Esophagus mucosa (tissue), 1 donor: Measurements from ENCODE around the gene ERMARD. TPM values are rescaled to one million over a fixed set of nuclear protein-coding genes. Genes with fewer than 3 reads are reported as not detected.
"Not testable (repeated sequence)": the region's sequence is repeated elsewhere in the genome, so short reads cannot be mapped to it uniquely, and the experiment has no call there.

ENCODE experiments used
- ATAC-seq: fragments of 200-7000 bp; cut with Tn5 transposase; one replicate; pipeline ENCODE4 v1.9.1; 2020
- total RNA-seq: library from RNA; stranded (reverse); gene quantifications from one replicate; pipeline ENCODE4 v1.2.4, GENCODE V29; 2023
- donor health status: DM: yes; HTN: yes; CAD: no.

Gene ERMARD
- total RNA-seq, 1 donor from 2014 or later, result 19.6 TPM

- no peak for ATAC-seq
Measured at GRCh38 chr6:169738204-169738975, 13.0 kb upstream of the ERMARD start.

- ATAC-seq, result no peak
Measured at GRCh38 chr6:169738976-169739529, 12.4 kb upstream of the ERMARD start.

GRCh38 chr6:169741344-169741743, 10.1 kb upstream of the ERMARD start:
- ATAC-seq, result no peak

GRCh38 chr6:169745405-169745804, 6.0 kb upstream of the ERMARD start:
- ATAC-seq, result no peak

GRCh38 chr6:169746556-169746955, 4.9 kb upstream of the ERMARD start:
- no peak for ATAC-seq

GRCh38 chr6:169752074-169752623, 727 bp downstream of the ERMARD start:
- peak; percentile 58 for ATAC-seq

GRCh38 chr6:169755162-169755561, 3.7 kb downstream of the ERMARD start:
- ATAC-seq, result no peak

- no peak for ATAC-seq
Measured at GRCh38 chr6:169763308-169763707, 11.9 kb downstream of the ERMARD start.

- ATAC-seq, result no peak
Measured at GRCh38 chr6:169763881-169764280, 12.5 kb downstream of the ERMARD start.

GRCh38 chr6:169765789-169766188, 14.4 kb downstream of the ERMARD start:
- ATAC-seq, result not testable (repeated sequence)

- ATAC-seq, result no peak
Measured at GRCh38 chr6:169766232-169766631, 14.8 kb downstream of the ERMARD start.

- no peak for ATAC-seq
Measured at GRCh38 chr6:169766921-169767736, 15.7 kb downstream of the ERMARD start.

GRCh38 chr6:169774347-169774746, 22.9 kb downstream of the ERMARD start:
- ATAC-seq, result no peak

- no peak for ATAC-seq
Measured at GRCh38 chr6:169775321-169775720, 23.9 kb downstream of the ERMARD start.

- ATAC-seq, result no peak
Measured at GRCh38 chr6:169776379-169776778, 25.0 kb downstream of the ERMARD start.

GRCh38 chr6:169777896-169778295, 26.5 kb downstream of the ERMARD start:
- ATAC-seq, result no peak

GRCh38 chr6:169778646-169779045, 27.2 kb downstream of the ERMARD start:
- ATAC-seq, result peak; percentile 80

GRCh38 chr6:169779092-169779815, 27.8 kb downstream of the ERMARD start:
- peak; percentile 29 for ATAC-seq

- no peak for ATAC-seq
Measured at GRCh38 chr6:169779896-169780295, 28.5 kb downstream of the ERMARD start.

- no peak for ATAC-seq
Measured at GRCh38 chr6:169780571-169781091, 29.2 kb downstream of the ERMARD start.

GRCh38 chr6:169782966-169783365, 31.5 kb downstream of the ERMARD start:
- peak; percentile 11 for ATAC-seq

GRCh38 chr6:169783401-169783800, 32.0 kb downstream of the ERMARD start:
- ATAC-seq, result peak; percentile 86
